Kidney epithelial cell (primary cell): ENCODE data around the gene BTN3A1. TPM values are rescaled to one million over a fixed set of nuclear protein-coding genes. Genes with fewer than 3 reads are reported as not detected.
"Not testable (repeated sequence)": the region's sequence is repeated elsewhere in the genome, so short reads cannot be mapped to it uniquely, and the experiment has no call there.

Experiments
- DNase-seq: peaks from one replicate; pipeline ENCODE4 v3.0.0-alpha.2; 2010; ENCODE audit warnings: low read depth
- H3K27me3 ChIP-seq: 2 replicates; pipeline ENCODE4 v1.6.0; 2011; ENCODE audit warnings: low read length; ENCODE audit not compliant: control insufficient read depth, insufficient read depth
- H3K36me3 ChIP-seq: 2 replicates; pipeline ENCODE4 v1.5.1; 2011; ENCODE audit warnings: low read length; ENCODE audit not compliant: control insufficient read depth, insufficient read depth
- H3K4me3 ChIP-seq: 2 replicates; pipeline ENCODE4 v1.5.1; 2011; ENCODE audit warnings: low read depth, mild to moderate bottlenecking, control low read depth, low read length
- total RNA-seq: library from RNA; depleted of rRNA; stranded (reverse); fragments of >200 nt; gene quantifications from 2 replicates; pipeline ENCODE4 v1.2.3, GENCODE V29; 2015
- TF ChIP-seq, protein P1 (sequence below): IDR thresholded peaks from 2 replicates; pipeline ENCODE4 v1.5.1; 2011; ENCODE audit warnings: mild to moderate bottlenecking, moderate library complexity, low read length, control low read depth, inconsistent platforms; ENCODE audit not compliant: insufficient read depth, poor library complexity, severe bottlenecking

BTN3A1 gene
- total RNA-seq, 1 donor from 2014 or later: 11.7 TPM

DNA sequence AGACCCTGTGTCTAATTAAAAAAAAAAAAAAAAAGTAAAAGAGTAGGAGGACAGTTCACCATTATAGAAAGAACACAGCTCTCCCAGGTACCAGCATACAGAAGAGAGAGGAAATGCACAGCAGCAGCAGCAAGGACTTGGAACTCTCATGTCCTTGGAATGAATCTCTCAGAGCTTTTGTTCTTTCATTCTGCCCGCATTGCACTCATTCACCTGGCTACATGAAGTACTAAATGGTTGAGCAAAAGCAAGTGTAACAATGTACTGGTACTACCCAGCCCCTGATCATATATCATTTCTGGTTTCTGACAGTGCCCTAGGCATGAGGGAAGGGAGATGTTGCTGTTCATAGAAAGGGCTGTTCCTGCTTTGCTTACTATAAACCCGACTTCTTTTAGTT, 26.1 kb downstream of the BTN3A1 start:
- H3K4me3 ChIP-seq: no peak overlapping the region
- no peaks in the 10 kb centered on the region for H3K27me3 ChIP-seq
- TF ChIP-seq, protein P1, sequence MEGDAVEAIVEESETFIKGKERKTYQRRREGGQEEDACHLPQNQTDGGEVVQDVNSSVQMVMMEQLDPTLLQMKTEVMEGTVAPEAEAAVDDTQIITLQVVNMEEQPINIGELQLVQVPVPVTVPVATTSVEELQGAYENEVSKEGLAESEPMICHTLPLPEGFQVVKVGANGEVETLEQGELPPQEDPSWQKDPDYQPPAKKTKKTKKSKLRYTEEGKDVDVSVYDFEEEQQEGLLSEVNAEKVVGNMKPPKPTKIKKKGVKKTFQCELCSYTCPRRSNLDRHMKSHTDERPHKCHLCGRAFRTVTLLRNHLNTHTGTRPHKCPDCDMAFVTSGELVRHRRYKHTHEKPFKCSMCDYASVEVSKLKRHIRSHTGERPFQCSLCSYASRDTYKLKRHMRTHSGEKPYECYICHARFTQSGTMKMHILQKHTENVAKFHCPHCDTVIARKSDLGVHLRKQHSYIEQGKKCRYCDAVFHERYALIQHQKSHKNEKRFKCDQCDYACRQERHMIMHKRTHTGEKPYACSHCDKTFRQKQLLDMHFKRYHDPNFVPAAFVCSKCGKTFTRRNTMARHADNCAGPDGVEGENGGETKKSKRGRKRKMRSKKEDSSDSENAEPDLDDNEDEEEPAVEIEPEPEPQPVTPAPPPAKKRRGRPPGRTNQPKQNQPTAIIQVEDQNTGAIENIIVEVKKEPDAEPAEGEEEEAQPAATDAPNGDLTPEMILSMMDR: no peak
- no peaks in the 10 kb centered on the region for H3K36me3 ChIP-seq
- DNase-seq: no peak

DNA sequence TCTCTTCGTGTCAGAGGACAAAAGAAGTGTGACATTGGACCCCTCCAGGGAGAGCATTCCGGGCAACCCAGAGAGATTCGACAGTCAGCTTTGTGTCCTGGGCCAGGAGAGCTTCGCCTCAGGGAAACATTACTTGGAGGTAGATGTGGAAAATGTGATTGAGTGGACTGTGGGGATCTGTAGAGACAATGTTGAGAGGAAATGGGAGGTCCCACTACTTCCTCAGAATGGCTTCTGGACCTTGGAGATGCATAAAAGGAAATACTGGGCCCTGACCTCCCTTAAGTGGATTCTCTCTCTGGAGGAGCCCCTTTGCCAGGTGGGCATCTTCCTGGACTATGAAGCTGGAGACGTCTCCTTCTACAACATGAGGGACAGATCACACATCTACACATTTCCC, 28.7 kb downstream of the BTN3A1 start:
- no peak for DNase-seq
- H3K36me3 ChIP-seq: no peaks in the 10 kb centered on the region
- no peaks in the 10 kb centered on the region for H3K27me3 ChIP-seq
- H3K4me3 ChIP-seq: no peak overlapping the region
- TF ChIP-seq, protein P1: no peak

DNA sequence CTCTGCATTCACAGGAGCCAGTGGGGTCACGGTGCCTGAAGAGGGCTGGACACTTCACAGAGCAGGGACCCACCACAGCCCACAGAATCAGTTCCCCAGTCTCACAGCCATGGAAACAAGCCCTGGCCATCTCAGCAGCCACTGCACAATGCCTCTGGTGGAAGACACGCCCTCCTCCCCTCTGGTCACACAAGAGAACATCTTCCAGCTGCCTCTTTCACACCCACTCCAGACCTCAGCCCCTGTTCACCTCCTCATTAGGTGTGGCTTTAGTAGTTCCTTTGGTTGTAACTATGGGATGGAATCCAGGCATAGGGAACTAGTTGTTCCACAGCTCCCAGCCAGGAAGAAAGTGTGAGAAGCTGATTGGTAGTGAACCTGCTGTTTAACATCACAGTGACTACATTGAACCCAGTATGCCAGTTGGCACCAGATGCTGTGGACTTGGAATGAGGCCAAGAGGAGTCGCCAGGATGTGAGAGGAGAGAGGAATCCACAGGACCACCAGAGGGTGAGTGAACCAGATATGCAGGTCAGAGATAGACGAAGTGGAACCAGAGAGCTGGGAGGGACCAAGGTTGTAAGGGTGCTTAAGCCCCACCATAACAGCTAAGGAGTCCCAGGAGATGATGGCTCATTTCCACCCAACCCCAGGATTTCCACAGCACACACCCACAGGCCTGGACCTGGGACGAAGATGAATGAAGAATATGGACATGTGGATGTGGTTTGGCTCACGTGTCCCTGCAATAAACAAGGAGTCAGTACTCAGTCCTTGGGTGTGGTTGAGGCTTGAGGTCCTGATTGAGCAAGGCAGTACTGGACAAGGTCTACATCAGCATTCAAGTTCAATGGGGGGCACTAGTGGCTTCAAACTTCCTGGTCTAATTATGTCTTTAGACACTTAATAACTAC, 29.4 kb downstream of the BTN3A1 start:
- no peak for DNase-seq

DNA sequence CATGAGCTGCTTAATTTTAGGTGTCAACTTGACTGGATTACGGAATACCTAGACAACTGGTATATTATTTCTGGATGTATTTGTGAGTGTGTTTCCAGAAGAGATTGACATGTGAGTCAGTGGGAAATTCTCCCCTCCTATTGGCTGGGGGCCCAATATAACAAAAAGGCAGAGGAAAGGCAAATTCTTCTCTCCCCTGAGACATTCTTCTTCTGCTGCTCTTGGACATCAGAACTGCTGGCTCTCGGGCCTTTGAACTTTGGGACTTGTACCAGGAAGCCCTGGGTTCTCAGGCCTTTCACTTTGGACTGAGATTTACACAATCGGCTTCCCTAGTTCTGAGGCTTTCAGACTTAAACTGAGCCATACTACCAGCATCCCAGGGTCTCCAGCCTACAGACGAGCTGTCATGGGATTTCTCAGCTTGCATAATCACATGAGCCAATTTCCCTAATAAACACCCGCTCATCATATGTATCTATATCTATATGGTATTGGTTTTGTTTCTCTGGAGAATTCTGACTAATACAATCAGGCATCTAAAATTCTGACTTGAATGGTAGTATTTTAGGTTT, 30.6 kb downstream of the BTN3A1 start:
- Histone ChIP-seq H3K36me3 (no peaks in the 10 kb centered on the region), H3K4me3 (no peak overlapping the region), H3K27me3 (no peaks in the 10 kb centered on the region)
- no peak for DNase-seq
- TF ChIP-seq, protein P1: no peak

More for the DNA sequence above, 29.4 kb downstream of the BTN3A1 start:
- TF ChIP-seq, protein P1: no peak
- Histone ChIP-seq H3K4me3 (no peak overlapping the region), H3K36me3 (no peaks in the 10 kb centered on the region), H3K27me3 (no peaks in the 10 kb centered on the region)

DNA sequence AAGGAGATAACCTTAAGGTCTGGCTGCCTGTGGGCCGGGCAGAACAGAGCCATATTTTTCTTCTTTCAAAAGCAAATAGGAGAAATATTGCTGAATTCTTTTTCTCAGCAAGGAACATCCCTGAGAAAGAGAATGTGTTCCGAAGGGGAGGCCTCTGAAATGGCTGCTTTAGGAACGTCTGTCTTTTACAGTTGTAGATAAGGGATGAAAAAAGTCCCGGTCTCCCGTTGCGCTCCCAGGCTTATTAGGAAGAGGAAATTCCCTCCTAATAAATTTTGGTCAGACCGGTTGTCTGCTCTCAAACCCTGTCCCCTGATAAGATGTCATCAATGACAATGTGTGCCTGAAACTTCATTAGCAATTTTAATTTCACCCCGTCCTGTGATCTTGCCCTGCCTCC, 31.6 kb downstream of the BTN3A1 start:
- DNase-seq, H3K4me3 ChIP-seq, H3K27me3 ChIP-seq, H3K36me3 ChIP-seq: not testable (repeated sequence)

DNA sequence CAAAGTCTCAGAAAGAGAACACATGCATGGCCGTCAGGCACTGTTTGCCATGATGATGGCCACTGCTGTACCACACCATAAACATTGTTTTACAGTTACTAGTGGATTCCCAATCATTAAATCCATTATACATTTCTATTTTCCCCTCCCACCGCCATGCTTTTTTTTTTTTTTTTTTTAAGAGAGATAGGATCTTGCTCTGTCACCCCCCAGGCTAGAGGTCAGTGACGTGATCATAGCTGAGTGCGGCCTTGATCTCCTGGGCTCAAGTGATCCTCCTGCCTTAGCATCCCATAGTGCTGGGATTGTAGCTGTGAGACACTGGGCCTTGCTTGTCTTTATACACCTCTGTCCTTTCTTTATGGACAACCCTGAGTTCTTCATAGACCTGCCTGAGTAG, 33.9 kb downstream of the BTN3A1 start:
- Histone ChIP-seq H3K36me3 (no peaks in the 10 kb centered on the region), H3K4me3 (no peak overlapping the region), H3K27me3 (no peaks in the 10 kb centered on the region)
- DNase-seq: no peak
- TF ChIP-seq, protein P1: no peak
